Superior temporal gyrus (tissue), 1 donor: ENCODE measurements around the gene UNC5CL.

Source experiments
- DNase-seq: peaks from one replicate; pipeline ENCODE4 v3.0.0-alpha.2; 2016; ENCODE audit errors: extremely low spot score

The UNC5CL gene

DNA sequence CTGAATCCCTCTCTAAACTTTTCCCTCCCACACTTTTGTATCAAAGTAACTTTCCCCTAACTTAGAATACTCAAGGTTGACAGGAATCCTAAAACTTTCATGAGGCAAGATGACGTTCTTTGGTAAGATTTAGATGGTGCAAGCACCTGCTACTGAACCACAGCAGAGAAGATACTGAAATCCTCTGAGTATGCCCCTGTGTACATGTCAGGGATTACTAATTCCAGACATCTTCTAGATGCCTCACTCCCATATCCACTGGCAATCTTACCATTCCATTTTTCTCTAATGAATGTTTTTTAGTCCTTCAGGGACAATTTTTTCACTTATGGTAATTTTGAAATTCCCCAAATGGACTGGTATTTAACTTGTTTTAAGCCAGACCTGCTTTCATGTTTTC, 23.0 kb upstream of the UNC5CL start:
- DNase-seq = no peak

DNA sequence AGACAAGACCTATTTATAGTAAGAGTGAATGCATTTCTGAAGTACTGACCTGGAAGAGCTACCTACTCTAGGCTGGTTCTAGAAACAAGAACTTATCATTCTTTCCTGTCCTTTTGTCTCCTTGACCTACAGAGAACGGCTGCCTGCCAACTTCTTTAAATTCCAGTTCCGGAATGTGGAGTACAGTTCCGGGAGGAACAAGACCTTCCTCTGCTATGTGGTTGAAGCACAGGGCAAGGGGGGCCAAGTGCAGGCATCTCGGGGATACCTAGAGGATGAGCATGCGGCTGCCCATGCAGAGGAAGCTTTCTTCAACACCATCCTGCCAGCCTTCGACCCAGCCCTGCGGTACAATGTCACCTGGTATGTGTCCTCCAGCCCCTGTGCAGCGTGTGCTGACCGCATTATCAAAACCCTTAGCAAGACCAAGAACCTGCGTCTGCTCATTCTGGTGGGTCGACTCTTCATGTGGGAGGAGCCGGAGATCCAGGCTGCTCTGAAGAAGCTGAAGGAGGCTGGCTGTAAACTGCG, 22.2 kb upstream of the UNC5CL start:
- no peak for DNase-seq

DNA sequence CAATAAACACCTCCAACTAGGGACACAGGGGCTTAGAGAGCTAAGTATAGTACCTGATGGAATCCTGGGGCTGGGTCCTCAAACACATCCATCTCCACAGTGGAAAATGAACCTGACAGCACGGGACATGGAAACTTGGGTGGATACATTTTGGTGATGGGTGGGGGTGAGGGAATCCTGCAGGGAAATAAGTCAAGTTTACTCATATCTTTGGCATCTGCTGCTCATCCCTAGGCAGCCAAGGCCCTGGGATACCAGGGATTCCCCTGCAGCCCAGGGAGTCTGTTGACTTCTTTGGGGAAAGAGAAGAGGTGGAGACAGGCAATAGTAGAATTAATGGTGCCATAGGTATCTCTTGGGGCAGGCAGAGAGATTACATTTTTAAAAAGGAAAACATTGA, 20.5 kb upstream of the UNC5CL start:
- DNase-seq = no peak

DNA sequence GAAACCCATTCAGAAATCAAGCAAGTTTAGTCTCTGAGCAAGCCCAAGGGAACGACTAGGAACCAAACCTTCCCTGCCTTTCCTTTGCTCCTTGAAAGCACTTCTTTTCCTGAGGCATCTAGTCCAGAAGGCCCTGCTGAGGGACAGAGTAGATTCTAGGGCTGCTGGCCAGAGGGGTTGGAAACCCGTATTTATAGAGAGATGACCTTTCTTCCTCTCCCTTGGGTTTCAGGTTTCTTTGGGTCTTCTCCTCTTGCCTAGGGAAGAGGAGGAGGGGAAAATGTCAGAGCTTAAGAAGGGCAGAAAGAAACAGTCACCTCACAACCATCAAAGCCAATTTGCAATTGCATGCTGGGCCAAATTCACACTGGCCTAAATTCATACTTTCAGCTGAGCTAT, 19.8 kb upstream of the UNC5CL start:
- no peak for DNase-seq

DNA sequence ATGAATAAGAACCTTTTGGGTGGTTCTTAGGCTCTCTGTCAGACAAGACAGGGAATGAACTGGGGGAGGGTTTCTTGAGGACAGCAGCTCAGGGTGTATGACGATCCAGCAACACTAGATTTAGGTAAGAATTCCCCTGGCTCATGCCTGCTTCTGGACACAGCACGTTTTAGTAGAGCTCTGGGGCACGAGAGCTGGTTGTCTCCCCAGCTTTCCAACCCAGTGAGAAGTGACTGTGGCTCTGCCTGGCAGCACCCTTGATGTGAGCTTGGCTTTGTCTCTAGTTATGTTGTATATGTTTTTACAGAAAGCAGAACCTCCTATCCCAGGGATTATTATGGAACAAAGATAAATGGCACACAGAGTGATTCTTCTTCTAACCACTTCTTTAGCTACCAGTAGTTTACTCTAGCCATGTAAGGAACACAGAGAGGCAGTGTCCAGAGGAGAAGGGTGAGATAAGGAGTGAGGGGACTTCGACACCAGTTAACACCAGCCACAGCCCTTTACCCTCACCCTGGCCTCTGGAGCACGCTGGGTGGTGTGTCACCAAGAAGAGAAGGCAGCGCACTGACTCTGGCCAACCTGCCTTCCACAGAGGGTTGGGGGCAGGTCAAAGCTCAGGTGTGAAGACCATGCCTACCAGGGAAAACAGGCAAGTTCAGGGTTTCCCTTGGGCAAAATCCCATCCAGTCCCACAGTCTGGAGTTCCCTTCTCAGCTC, 17.9 kb upstream of the UNC5CL start:
- no peak for DNase-seq

DNA sequence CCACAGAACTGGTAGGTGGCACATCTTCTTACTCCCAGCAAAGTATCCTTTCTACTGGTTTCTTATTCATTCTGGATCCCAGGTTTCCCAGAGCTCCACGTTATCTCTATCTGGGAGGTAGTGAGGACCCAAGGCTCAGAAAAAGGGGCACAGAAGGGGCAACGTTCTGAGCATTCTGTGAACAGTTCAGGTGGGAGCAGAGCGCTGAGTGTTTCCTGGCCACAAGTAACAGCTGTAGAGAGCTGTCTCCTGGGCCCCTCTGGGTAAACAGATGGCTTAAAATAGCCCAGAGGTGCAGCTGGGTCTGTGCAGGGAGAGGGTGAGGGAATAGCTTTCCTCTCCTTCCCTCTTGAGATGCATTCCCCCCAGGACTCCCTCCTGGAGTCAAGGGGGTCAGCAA, 16.1 kb upstream of the UNC5CL start:
- no peak for DNase-seq

DNA sequence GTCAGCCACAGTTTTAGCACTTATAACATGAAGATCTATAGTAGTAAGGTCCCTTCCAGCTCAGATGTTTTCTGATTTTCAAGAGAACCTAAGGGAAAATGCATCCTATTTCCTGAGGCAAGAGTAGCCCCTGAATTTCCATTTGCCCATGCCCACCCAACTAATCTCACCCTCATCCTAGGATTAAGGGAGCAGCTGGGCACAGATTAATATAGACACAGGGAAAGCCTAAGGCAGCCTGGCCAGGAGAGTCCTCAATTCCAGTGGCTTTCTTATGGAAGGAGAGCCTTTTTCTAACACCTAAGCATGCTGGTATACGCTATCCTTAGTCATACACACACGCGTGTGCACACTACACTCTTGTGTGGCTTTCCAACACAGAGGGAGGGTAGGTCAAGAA, 15.5 kb upstream of the UNC5CL start:
- no peak for DNase-seq

DNA sequence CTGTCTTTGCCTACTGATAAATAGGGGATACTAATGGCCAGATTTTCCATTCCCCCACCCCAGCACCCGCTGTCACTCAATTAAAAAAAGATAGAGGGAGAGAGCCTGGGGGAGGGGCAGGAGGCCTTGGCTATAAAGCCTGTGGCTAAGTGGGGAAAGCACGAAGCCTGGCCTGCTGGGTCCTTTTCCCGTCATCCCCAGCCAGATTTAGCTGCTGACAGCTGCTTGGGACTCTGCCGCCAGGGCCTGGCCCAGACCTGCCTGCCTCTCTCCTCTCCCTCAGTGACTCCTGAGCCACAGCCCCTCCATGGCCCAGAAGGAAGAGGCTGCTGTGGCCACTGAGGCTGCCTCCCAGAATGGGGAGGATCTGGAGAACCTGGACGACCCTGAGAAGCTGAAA, 14.0 kb upstream of the UNC5CL start, which contains the start of gene APOBEC2:
Gene APOBEC2, plus strand, starts transcription at position 162 of the 400 bp plus-strand sequence. Its CDS starts 146 bp downstream, at position 308.
- DNase-seq = no peak

DNA sequence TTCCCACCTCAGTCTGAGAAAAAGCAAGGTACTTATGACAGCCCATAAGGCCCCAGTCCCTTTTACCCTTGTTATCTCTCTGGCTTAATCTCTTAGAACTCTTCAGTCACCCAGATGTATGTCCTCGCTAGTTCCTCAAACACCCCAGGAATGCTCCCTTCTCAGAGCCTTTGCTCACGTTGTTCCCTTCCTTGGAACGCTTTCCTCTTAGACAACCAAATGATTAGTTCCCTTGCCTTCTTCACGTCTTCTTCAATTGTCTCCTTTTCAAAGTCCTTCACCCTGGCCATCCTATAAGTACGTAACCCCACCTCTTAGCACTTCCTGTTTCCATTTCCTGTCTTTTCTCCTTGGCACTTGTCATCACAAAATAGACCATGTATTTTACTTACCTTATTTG, 12.9 kb upstream of the UNC5CL start:
- no peak for DNase-seq

DNA sequence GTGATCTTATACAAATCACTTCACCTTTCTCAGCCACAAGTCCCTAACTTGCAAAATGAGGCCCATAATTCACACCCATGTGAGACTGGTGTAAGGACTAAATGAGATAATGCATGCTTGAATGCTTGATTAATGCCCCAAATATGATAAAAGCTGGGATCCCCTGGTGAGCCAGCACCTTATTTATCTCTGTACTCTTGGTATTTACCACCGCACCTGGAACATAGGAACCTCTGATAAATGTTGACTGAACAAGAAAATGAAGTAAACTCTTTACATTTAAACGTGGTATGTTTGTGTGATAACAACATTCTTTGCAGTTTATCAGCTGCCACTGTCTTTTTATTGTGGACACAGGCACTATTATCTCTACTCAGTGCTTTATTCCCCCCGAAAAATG, 11.5 kb upstream of the UNC5CL start:
- no peak for DNase-seq

DNA sequence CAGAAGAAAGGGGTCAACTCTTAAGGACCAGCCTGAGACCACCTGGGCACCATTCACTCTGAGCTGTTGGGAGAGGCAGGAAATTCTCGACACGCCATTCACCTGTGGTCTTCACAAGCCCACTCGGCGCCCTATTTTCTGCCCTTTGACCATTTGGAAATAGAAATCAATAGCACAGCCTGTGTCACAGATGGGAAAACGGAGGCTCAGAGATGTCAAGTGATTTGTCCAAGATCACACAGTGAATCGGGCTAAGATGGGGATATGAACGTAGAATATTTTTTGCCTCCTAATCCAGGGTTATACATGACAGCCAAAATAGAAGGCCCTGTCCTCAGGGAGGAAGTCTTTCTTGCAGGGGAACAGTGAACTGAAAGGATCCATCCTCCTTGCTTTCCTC, 10.9 kb upstream of the UNC5CL start:
- no peak for DNase-seq

DNA sequence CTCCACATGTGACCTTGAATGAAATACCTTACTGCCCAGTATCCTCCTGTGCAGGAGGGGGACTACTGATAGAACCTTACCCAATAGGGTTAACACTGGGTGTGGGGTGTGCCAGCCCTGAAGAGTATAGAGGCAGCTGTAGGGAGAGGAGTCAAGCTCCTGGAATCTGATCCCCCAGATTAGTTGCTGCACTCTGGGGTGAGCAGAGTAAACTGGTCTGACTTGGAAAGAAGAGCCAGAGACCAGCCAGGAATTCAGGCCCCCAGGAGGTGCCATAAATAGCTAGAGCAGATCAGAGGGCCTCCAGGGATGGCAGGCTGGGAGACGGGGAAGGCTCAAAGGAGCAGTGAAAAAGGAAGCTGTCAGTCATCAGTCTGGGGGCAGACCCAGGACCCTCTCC, 10.5 kb upstream of the UNC5CL start:
- no peak for DNase-seq

DNA sequence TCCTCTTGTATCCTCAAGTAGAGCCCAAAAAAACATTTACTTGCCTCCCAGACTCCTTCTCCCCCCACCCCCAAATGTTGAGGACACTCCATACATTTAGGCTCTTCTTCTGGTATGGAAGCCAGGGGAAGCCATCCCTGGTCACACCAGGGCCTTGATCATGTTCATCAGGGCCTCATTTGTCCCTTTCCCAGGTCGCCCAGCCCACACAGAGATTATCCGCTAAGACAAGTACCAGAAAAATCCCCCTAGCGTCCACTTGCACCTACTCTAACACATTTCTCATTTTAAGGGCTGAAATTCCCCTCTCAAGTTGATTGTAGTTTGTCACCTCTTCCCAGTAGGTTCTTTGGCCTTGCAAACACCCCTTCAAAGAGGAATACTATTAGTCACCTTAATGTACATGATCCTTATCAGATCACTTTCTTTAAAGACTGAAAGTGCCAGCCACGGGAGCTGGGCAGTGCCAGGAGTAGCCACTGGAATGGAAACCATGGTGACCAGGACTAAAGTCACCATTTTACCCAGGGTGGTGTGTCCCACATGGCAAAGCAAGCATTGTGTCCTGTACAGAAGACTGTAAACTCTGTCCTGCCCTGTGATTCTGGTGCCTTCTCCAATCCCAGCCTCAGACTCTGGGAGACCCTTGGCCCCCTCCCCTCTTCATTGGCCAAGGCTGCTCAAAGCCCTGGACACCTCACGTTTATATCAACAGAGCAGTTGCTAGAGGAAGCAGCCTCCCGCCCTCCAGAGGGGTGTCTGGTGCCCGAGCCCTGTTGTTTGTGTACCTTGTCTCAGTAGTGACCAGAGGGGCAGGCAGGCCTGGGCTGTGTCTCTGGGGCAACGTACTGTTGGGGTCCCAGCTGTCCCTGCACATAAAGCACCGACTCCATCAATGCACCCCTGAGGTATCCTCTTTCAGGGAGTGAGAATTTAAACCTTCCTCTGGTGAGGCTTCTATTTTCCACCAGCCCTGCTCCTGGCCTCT, 9.0 kb upstream of the UNC5CL start:
- no peak for DNase-seq

DNA sequence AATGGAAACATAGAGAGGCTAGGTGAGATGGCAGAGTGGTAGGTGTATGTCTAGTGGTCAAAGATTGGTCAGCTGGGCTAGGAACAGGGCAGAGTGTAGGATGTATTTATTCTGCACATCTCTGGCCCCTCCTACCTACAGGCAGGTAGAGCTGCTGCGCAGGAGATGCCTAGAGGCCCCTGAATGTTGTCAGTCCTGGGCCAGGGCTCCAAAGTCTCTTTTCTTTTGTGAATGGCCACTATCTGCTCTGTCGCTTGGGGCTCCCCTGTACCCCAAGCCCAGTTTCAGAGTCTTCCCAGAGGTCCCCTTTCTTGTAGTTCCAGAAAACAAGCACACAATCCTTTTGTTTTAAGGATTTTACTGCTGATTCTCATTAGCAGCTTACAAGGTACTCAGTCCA, 8.3 kb upstream of the UNC5CL start:
- no peak for DNase-seq

DNA sequence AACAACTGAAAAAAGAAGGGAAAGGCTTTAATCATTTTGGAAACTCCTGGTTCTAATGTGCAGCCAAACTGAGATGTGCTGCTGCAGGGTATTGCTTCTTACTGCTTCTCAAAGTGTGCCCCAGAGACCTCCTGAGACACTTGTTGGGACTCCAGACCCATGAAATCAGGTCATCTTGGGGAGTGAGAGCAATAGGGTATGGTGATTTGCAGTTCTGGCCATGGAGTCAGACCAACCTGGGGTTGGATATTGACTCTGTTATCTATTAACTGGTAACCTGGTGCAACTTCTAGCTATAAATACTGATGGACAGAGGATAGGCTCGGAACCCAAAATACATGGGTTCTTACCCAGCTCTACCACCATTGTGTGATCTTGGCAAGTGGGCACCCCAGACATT, 7.1 kb upstream of the UNC5CL start:
- no peak for DNase-seq

DNA sequence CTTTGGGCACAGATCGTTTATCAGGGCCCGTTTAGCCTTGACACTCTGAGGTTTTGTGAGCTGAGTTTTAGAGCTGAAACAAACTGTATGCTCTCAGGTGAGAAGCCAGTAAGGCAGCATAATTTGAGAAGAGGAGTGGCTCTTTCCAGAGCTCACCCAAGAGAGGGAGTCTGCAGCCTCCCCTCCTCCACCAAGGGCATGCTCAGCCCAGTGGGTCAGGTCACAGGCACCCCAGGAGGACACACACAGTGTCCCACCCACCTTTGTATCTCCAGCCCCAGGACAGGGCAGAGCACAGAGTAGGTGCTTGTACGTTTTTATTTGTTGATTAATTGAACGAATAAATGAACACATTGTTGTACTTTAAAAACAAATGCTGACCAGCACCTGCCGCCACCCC, 6.6 kb upstream of the UNC5CL start:
- DNase-seq = no peak

DNA sequence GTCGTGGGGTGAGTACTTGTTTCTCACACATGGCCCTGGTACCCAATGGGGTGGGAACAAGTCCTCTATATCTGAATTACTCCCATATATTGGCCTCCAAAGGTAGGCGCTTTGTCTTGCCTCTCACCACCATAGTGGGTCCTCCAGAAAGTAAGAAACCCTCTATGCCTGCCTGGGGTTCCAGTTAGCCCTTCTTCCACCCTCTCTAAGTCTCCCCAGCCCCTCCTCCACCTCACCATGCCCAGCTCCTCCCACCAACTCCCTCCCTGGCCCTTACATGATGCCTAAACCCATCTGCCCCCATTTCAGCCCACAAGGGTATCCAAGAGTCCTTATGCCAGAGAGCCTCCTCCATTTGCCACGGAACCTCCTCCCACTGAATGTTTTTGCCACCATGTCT, 4.1 kb upstream of the UNC5CL start:
- no peak for DNase-seq

DNA sequence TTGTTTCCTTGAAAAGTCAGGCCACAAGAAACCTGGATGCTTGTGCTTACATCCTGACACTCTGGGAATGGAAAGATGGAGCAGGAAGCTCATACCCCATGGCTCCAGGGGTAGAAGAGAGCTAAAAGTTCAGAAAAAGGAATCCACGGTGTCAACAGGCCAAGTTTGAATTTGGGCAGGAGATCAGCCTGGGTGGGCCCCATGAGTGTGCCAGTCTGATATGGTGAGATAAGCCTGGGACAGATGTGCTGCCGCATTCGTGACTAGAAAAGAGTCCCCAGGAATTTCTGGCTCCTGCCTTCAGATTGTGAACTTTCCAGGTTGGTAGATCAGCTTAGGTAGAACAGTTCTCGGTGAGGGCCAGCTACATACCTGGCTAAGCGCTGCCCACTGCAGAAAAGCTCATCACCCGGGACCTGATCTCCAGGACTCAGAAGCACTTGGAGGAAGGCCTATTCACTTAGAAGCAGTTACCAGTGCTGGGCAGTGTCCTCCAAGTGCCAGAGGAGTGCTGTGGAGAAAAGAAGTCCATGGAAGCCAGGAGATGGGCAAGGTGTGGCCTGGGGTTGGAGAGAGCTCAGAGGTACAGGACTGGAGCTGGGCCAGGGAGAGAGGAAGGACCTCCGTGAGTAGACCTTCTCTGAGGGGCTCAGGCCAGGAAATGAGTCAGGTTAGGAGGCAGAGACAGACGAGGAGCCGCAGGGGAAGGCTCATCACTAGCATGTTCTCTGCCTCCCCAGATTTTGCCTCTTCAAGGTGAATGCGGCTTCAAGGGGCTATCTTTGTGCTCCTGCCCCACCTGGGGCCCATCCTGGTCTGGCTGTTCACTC, 3.4 kb upstream of the UNC5CL start, which contains the start of gene TSPO2:
Gene TSPO2, plus strand, starts transcription at position 242 of the 830 bp plus-strand sequence. Its CDS starts 519 bp downstream, at position 761.
- DNase-seq = no peak

DNA sequence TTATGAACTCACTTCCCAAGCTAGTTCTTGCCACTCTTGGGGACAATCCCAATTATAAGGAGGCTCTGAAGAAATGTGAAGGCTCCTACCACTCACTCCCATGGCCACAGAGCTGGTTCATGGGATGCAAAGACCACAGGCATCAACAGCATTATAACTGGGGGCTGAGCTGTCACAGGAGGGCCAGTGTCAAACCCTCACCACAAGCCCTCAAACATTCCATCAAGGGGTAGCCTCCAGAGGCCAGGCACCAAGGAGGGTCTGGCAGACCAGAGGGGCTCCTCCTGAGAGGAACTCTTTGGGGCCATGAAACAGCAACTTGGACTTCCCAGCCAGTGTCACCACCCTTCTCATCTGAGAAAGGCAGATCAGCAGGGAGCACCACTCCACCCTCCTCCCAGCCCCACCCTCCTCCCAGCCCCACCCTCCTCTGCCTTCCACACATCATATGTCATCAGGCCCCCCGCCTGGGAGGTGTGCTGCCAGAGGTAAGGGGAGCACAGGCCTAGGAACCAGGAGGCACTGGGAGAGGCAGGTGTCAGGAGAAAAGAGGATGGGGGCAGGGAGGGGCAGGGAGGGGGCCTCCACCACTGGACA, 2.0 kb upstream of the UNC5CL start:
- DNase-seq = no peak

DNA sequence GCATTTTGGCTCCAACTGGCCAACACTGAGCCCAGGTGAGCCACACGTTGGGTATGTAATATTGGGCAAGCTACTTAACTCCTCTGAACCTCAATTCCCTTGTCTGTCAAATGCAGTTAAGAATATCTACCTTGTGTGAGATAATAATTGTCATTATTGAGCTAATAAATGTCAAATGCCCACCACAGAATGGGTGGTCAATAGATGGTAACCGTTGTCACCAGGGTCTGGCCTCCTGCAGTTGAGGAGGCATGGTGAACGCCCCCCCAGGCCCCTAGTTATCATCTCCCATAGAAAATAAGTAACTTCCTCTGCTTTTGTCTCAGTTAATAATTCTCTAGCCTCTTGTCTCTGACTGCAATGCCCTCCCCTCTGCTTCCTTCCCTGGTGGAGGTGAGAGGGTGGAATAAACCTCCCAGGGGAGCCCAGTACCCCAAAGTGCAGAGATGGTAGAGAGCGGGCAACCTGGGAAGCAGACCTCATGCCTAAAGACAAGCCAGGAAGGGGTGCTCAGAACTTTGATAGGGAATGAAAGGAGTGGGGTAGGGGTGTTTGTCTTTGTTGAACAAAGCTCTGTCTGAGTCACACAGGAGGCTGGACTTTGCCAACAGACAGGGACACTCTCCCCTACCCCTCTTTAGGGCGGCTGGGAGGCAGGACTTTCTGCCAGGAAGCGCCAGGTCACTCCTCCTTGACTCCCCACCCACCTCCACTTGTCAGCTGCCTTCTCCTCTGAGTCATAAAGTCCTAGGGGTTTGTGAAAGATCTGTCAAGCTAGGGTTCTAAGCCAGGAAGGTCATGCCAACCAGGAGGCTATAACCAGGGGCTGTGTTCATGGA, 1.3 kb upstream of the UNC5CL start:
- DNase-seq = no peak
